Trophoblast cell (in vitro differentiated cells and primary cell): ENCODE measurements around the gene SOST.

Experiments
- DNase-seq, 2 donors: peaks; one replicate each; pipeline ENCODE4 v3.0.0-alpha.2; 2016
- H2AFZ ChIP-seq: 2 replicates; pipeline ENCODE4 v1.6.1; 2013; ENCODE audit warnings: low read length, moderate library complexity, mild to moderate bottlenecking; ENCODE audit not compliant: insufficient read depth, poor library complexity
- H2AK5ac ChIP-seq: 2 replicates; pipeline ENCODE4 v1.6.1; 2013; ENCODE audit warnings: mild to moderate bottlenecking, low read length
- H2BK120ac ChIP-seq: 2 replicates; pipeline ENCODE4 v1.6.1; 2013; ENCODE audit warnings: low read length, mild to moderate bottlenecking, moderate library complexity; ENCODE audit not compliant: insufficient read depth, poor library complexity
- H2BK12ac ChIP-seq: 2 replicates; pipeline ENCODE4 v1.6.1; 2013; ENCODE audit warnings: mild to moderate bottlenecking, low read length, moderate library complexity
- H2BK5ac ChIP-seq: 2 replicates; pipeline ENCODE4 v1.6.1; 2013; ENCODE audit warnings: low read length, low read depth, moderate library complexity, mild to moderate bottlenecking; ENCODE audit not compliant: poor library complexity
- H3K14ac ChIP-seq: 2 replicates; pipeline ENCODE4 v1.6.1; 2013; ENCODE audit warnings: mild to moderate bottlenecking, low read length
- H3K18ac ChIP-seq: 2 replicates; pipeline ENCODE4 v1.6.1; 2013; ENCODE audit warnings: mild to moderate bottlenecking, low read length
- H3K23ac ChIP-seq: 2 replicates; pipeline ENCODE4 v1.6.1; 2013; ENCODE audit warnings: low read length
- H3K27ac ChIP-seq: 2 replicates; pipeline ENCODE4 v1.5.1; 2013; ENCODE audit warnings: low read depth, mild to moderate bottlenecking, inconsistent platforms, low read length, moderate library complexity
- H3K27me3 ChIP-seq: 2 replicates; pipeline ENCODE4 v1.6.1; 2013; ENCODE audit warnings: inconsistent platforms, mild to moderate bottlenecking, low read length, moderate library complexity; ENCODE audit not compliant: insufficient read depth
- H3K36me3 ChIP-seq, 2 experiments: 1 replicate in 1 of 2; 2 replicates in 1 of 2; pipeline ENCODE4 v1.6.1; 2013; ENCODE audit warnings: low read length in 2 of 2, mild to moderate bottlenecking in 2 of 2, moderate library complexity in 1 of 2; ENCODE audit not compliant: insufficient read depth in 2 of 2, control insufficient read depth in 1 of 2
- H3K4ac ChIP-seq: 2 replicates; pipeline ENCODE4 v1.6.1; 2013; ENCODE audit warnings: low read depth, mild to moderate bottlenecking, low read length, moderate library complexity
- H3K4me1 ChIP-seq, 2 experiments: 1 replicate in 1 of 2; 2 replicates in 1 of 2; pipeline ENCODE4 v1.6.1; 2013; ENCODE audit warnings: low read length in 2 of 2, mild to moderate bottlenecking in 2 of 2, moderate library complexity in 1 of 2; ENCODE audit not compliant: insufficient read depth in 2 of 2, control insufficient read depth in 1 of 2
- H3K4me2 ChIP-seq: 2 replicates; pipeline ENCODE4 v1.6.1; 2013; ENCODE audit warnings: inconsistent platforms, mild to moderate bottlenecking, low read length, moderate library complexity
- H3K4me3 ChIP-seq: 2 replicates; pipeline ENCODE4 v1.5.1; 2013; ENCODE audit warnings: mild to moderate bottlenecking, low read depth, low read length, inconsistent platforms
- H3K79me1 ChIP-seq: one replicate; pipeline ENCODE4 v1.6.1; 2013; ENCODE audit warnings: low read length
- H3K79me2 ChIP-seq: 2 replicates; pipeline ENCODE4 v1.6.1; 2013; ENCODE audit warnings: low read length, mild to moderate bottlenecking; ENCODE audit not compliant: control insufficient read depth, insufficient read depth, poor library complexity
- H3K9ac ChIP-seq: 2 replicates; pipeline ENCODE4 v1.6.1; 2013; ENCODE audit warnings: mild to moderate bottlenecking, low read length
- H3K9me3 ChIP-seq: 2 replicates; pipeline ENCODE4 v1.6.1; 2013; ENCODE audit warnings: low read depth, mild to moderate bottlenecking, control low read depth, inconsistent platforms, low read length; ENCODE audit not compliant: insufficient read depth
- H4K12ac ChIP-seq: 2 replicates; pipeline ENCODE4 v1.6.1; 2013; ENCODE audit warnings: low read depth, mild to moderate bottlenecking, low read length, moderate library complexity
- H4K8ac ChIP-seq: 2 replicates; pipeline ENCODE4 v1.6.1; 2013; ENCODE audit warnings: low read depth, mild to moderate bottlenecking, low read length, moderate library complexity
- H4K91ac ChIP-seq: one replicate; pipeline ENCODE4 v1.6.1; 2013; ENCODE audit warnings: low read depth, mild to moderate bottlenecking, low read length, moderate library complexity
- WGBS: extraction: QIAGEN DNeasy Blood & Tissue Kit; methylation state at CpG from one replicate; pipeline ENCODE4 v1.1.7; 2013; ENCODE audit warnings: missing lambda C conversion rate; ENCODE audit not compliant: insufficient read length, insufficient coverage; ENCODE audit errors: extremely low coverage; 5-methylcytosine and 5-hydroxymethylcytosine counted together

Gene SOST

GRCh38 chr17:43712397-43712796, 46.2 kb downstream of the SOST start:
- Histone ChIP-seq H4K8ac (no peak overlapping the region), H2BK120ac (no peak overlapping the region), H4K91ac (no peak overlapping the region), H3K27ac (no peak overlapping the region), H3K4ac (no peak overlapping the region), H3K23ac (no peak overlapping the region), H3K4me1 (peaks cover 0 to 7% of the 10 kb centered on the region in 2 experiments), H3K14ac (no peak overlapping the region), H2AFZ (no peak overlapping the region), H2BK5ac (no peak overlapping the region), H3K27me3 (peaks cover 7% of the 10 kb centered on the region), H4K12ac (no peak overlapping the region), H3K79me2 (no peaks in the 10 kb centered on the region), H3K9me3 (no peaks in the 10 kb centered on the region), H3K4me3 (no peak overlapping the region), H3K36me3 (no peaks in the 10 kb centered on the region), H3K9ac (no peak overlapping the region), H3K79me1 (no peaks in the 10 kb centered on the region), H3K18ac (no peak overlapping the region), H3K4me2 (no peak overlapping the region), H2BK12ac (no peak overlapping the region), H2AK5ac (no peak overlapping the region)
- no CpG with 5 or more reads among the region's 6 CpGs for WGBS
- no peak for DNase-seq

DNA sequence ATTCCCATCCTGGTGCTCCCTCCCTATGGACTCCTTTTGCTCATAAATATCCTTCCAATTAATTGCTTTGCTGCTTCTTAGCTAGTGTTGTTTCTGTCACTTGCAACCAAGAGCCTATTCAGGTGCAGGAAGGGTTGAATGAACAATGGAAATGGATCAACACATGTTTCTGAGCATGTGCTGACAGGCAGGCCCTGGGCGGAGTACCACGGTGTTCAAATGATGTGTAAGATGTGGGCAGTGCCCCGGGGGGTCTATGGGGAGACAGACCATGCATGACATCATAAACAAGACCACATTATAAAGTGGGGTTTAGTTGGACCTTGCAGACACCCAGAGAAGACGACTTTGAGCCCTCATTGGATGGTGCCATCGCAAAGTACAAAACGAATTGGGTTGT, 48.5 kb downstream of the SOST start:
- no peak for DNase-seq
- Histone ChIP-seq H3K9ac (no peak overlapping the region), H3K4me3 (no peak overlapping the region), H3K27ac (no peak overlapping the region), H3K4me1 (peaks cover 0 to 3% of the 10 kb centered on the region in 2 experiments), H3K18ac (no peak overlapping the region), H3K4ac (no peak overlapping the region), H2BK12ac (no peak overlapping the region), H4K8ac (no peak overlapping the region), H3K36me3 (no peaks in the 10 kb centered on the region), H2BK120ac (no peak overlapping the region), H2AFZ (no peak overlapping the region), H3K79me1 (no peaks in the 10 kb centered on the region), H3K79me2 (no peaks in the 10 kb centered on the region), H3K27me3 (peaks cover 7% of the 10 kb centered on the region), H2AK5ac (no peak overlapping the region), H3K14ac (no peak overlapping the region), H3K9me3 (no peaks in the 10 kb centered on the region), H2BK5ac (no peak overlapping the region), H3K4me2 (no peak overlapping the region), H4K91ac (no peak overlapping the region), H4K12ac (no peak overlapping the region), H3K23ac (no peak overlapping the region)
- WGBS, result no CpG with 5 or more reads among the region's 6 CpGs

GRCh38 chr17:43709210-43709609, 49.4 kb downstream of the SOST start:
- Histone ChIP-seq H3K27ac (no peak overlapping the region), H3K27me3 (peaks cover 7% of the 10 kb centered on the region), H3K4ac (no peak overlapping the region), H3K4me2 (no peak overlapping the region), H3K9ac (no peak overlapping the region), H2BK12ac (no peak overlapping the region), H3K14ac (no peak overlapping the region), H3K4me1 (peaks cover 0 to 3% of the 10 kb centered on the region in 2 experiments), H2AK5ac (no peak overlapping the region), H4K12ac (no peak overlapping the region), H3K18ac (no peak overlapping the region), H2BK5ac (no peak overlapping the region), H3K4me3 (no peak overlapping the region), H4K8ac (no peak overlapping the region), H2BK120ac (no peak overlapping the region), H3K79me1 (no peaks in the 10 kb centered on the region), H4K91ac (no peak overlapping the region), H3K9me3 (no peaks in the 10 kb centered on the region), H3K79me2 (no peaks in the 10 kb centered on the region), H2AFZ (no peak overlapping the region), H3K36me3 (no peaks in the 10 kb centered on the region), H3K23ac (no peak overlapping the region)
- no CpG with 5 or more reads among the region's 4 CpGs for whole genome bisulfite sequencing
- DNase-seq, result no peak

- Histone ChIP-seq H3K79me2 (no peaks in the 10 kb centered on the region), H3K27ac (no peak overlapping the region), H4K12ac (no peak overlapping the region), H4K91ac (no peak overlapping the region), H4K8ac (no peak overlapping the region), H3K18ac (no peak overlapping the region), H3K14ac (no peak overlapping the region), H2BK5ac (no peak overlapping the region), H2AFZ (no peak overlapping the region), H3K4me3 (no peak overlapping the region), H3K4me1 (no peaks in the 10 kb centered on the region), H2BK120ac (no peak overlapping the region), H2BK12ac (no peak overlapping the region), H3K23ac (no peak overlapping the region), H3K9ac (no peak overlapping the region), H3K4me2 (no peak overlapping the region), H2AK5ac (no peak overlapping the region), H3K79me1 (no peaks in the 10 kb centered on the region), H3K27me3 (no peaks in the 10 kb centered on the region), H3K4ac (no peak overlapping the region), H3K36me3 (no peaks in the 10 kb centered on the region), H3K9me3 (no peaks in the 10 kb centered on the region)
- no peak for DNase-seq
- WGBS, result no CpG with 5 or more reads among the region's 5 CpGs
These were observed 51.4 kb downstream of the SOST start for GRCh38 chr17:43707184-43707583.
